RWPE1 (cell line): Measurements from ENCODE around the gene TTLL10.

ENCODE experiments used
- CTCF ChIA-PET: fragments of 350-600 bp; sonication (Branson Sonifier 250); formaldehyde crosslinking; extraction: SDS; loops from one replicate; lab custom pipeline; 2021; lab: Yijun Ruan, JAX
- POLR2A ChIA-PET: fragments of 400-600 bp; formaldehyde crosslinking; extraction: SDS; loops from one replicate; lab custom pipeline; 2020; ENCODE audit warnings: antibody characterized with exemption; ENCODE audit not compliant: low non-redundant PET; lab: Yijun Ruan, JAX
- DNase-seq: peaks from one replicate; pipeline ENCODE4 v3.0.0; 2012; ENCODE audit warnings: low spot score
- H3K27ac ChIP-seq: fragments of 450-650 bp; 2 replicates; pipeline ENCODE4 v1.5.1; 2017
- CTCF ChIP-seq: fragments of 450-650 bp; conservative IDR thresholded peaks from 2 replicates; pipeline ENCODE4 v1.5.1; 2017; ENCODE audit warnings: low read depth, mild to moderate bottlenecking

Gene TTLL10

GRCh38 chr1:1228596-1229321 lies 55.1 kb downstream of the TTLL10 start:
- POLR2A ChIA-PET, result interaction anchor here (0.5 kb wide), 1 partner anchor 159 kb away, joined by 3 read pairs; no protein-coding TSS in a partner anchor
- CTCF ChIA-PET, result no interaction called here
- H3K27ac ChIP-seq, result peak overlapping the region; percentile 81
- TF ChIP-seq CTCF, result no peak
- DNase-seq, result no peak

- DNase-seq, result no peak
- H3K27ac ChIP-seq, result peak overlapping the region; percentile 81
- ChIA-PET POLR2A (no interaction called here), CTCF (interaction anchor here (2.2 kb wide), 1 partner anchor 107 kb away, joined by 14 read pairs; no protein-coding TSS in a partner anchor)
- TF ChIP-seq CTCF, result no peak
These were observed 56.1 kb downstream of the TTLL10 start for GRCh38 chr1:1229770-1230169.

GRCh38 chr1:1230656-1231399 lies 57.1 kb downstream of the TTLL10 start:
- DNase-seq, result no peak
- TF ChIP-seq CTCF, result no peak
- H3K27ac ChIP-seq, result peak overlapping the region; percentile 81
- ChIA-PET POLR2A (interaction anchor here (0.7 kb wide), 1 partner anchor 41 kb away, joined by 3 read pairs; no protein-coding TSS in a partner anchor), CTCF (interaction anchor here (0.5 to 2.2 kb wide), 5 partner anchors 15 to 126 kb away, joined by 3 to 14 read pairs (median 4); no protein-coding TSS in a partner anchor)

GRCh38 chr1:1231400-1232207 lies 57.9 kb downstream of the TTLL10 start, which contains the start of gene SDF4:
Gene SDF4, minus strand, starts transcription at chr1:1232001. Its CDS starts 3,229 bp downstream, at chr1:1228772.
- peak; percentile 99 for DNase-seq
- CTCF ChIA-PET, result interaction anchor here (0.5 to 2.2 kb wide), 5 partner anchors 16 to 127 kb away, joined by 3 to 14 read pairs (median 4); no protein-coding TSS in a partner anchor
- peak within 1 kb of the TSS; percentile 81 for H3K27ac ChIP-seq
- POLR2A ChIA-PET, result interaction anchor here (0.7 kb wide), 1 partner anchor 40 kb away, joined by 3 read pairs; no protein-coding TSS in a partner anchor
- TF ChIP-seq CTCF, result no peak

- DNase-seq, result no peak
- no peak for TF ChIP-seq CTCF
- CTCF ChIA-PET, result no interaction called here
- POLR2A ChIA-PET, result no interaction called here
- H3K27ac ChIP-seq, result peak within 1 kb of the TSS; percentile 81
These were observed 58.6 kb downstream of the TTLL10 start, which contains the start of gene B3GALT6 for GRCh38 chr1:1232208-1232795. Gene B3GALT6, plus strand, starts transcription at chr1:1232237. Its CDS starts 42 bp downstream, at chr1:1232279.
